HCT116 (cell line): ENCODE data around the gene CRHR2. TPM values are rescaled to one million over a fixed set of nuclear protein-coding genes. Genes with fewer than 3 reads are reported as not detected.

ENCODE experiments used
- ATAC-seq: fragments of 200-7000 bp; cut with Tn5 transposase; 2 replicates; pipeline ENCODE4 v1.9.1; 2020; ENCODE audit warnings: mild to moderate bottlenecking, moderate library complexity
- BruUV-seq: library from RNA; stranded (reverse); fragments of 400-500 nt; replicated peaks from 2 replicates; lab custom pipeline; 2021; lab: Mats Ljungman, UMichigan
- CTCF ChIA-PET: fragments of 300-600 bp; sonication (Branson Sonifier 250); formaldehyde crosslinking; loops from one replicate; lab custom pipeline; 2021; ENCODE audit warnings: antibody characterized with exemption; lab: Charles Lee
- POLR2A ChIA-PET: fragments of 300-600, 350-600 bp; sonication (Branson Sonifier 250); formaldehyde crosslinking; loops from one replicate; lab custom pipeline; 2021; ENCODE audit warnings: antibody characterized with exemption; lab: Charles Lee
- RAD21 ChIA-PET, 2 experiments: fragments of 300-600 bp; sonication (Branson Sonifier 250); formaldehyde crosslinking; loops; one replicate each; lab custom pipeline; 2023; ENCODE audit warnings: low total read pairs in 2 of 2; ENCODE audit not compliant: uncharacterized antibody in 2 of 2, unreplicated experiment in 2 of 2, low non-redundant PET in 1 of 2; lab: Charles Lee
- DNase-seq: peaks from one replicate; pipeline ENCODE4 v3.0.0-alpha.2; 2010; ENCODE audit warnings: low read depth, low spot score
- H2AFZ ChIP-seq: fragments of 200-600 bp; shearing (Covaris generic), sonication (generic); 2 replicates; pipeline ENCODE4 v1.6.1; 2017; ENCODE audit warnings: low read depth, mixed run types, mixed read lengths, antibody characterized with exemption, low read length; ENCODE audit not compliant: poor library complexity, severe bottlenecking
- H3K27ac ChIP-seq: 2 replicates; pipeline ENCODE4 v1.5.1; 2012; ENCODE audit warnings: low read depth, low read length
- H3K27me3 ChIP-seq: fragments of 200-600 bp; sonication (generic); 2 replicates; pipeline ENCODE4 v1.6.1; 2016; ENCODE audit warnings: mixed run types, low read length, mixed read lengths; ENCODE audit not compliant: insufficient read depth
- H3K36me3 ChIP-seq, 2 experiments: fragments of 200-500 bp in 1 of 2; fragments of 200-600 bp in 1 of 2; sonication (Bioruptor generic) in 1 of 2; sonication (generic) in 1 of 2; 2 replicates each; pipeline versions ENCODE4 v1.5.1 to v1.6.1; 2014 to 2016; ENCODE audit warnings: low read length in 2 of 2, inconsistent platforms in 1 of 2, mixed read lengths in 1 of 2, mixed run types in 1 of 2; ENCODE audit not compliant: insufficient read depth in 2 of 2, control insufficient read depth in 1 of 2
- H3K4me1 ChIP-seq, 2 experiments: fragments of 200-600 bp in 1 of 2; sonication (generic) in 1 of 2; 2 replicates each; pipeline versions ENCODE4 v1.5.1 to v1.6.1; 2012 to 2017; ENCODE audit warnings: low read length in 2 of 2, inconsistent platforms in 1 of 2, mild to moderate bottlenecking in 1 of 2, mixed read lengths in 1 of 2, mixed run types in 1 of 2, moderate library complexity in 1 of 2; ENCODE audit not compliant: insufficient read depth in 2 of 2, control insufficient read depth in 1 of 2
- H3K4me2 ChIP-seq: fragments of 200-600 bp; sonication (generic); 2 replicates; pipeline ENCODE4 v1.6.1; 2017; ENCODE audit warnings: mixed run types, low read length, mixed read lengths
- H3K4me3 ChIP-seq, 2 experiments: fragments of 200-600 bp in 1 of 2; sonication (generic) in 1 of 2; replicated peaks in 1 of 2; 2 replicates each; pipeline ENCODE4 v1.5.1; 2011 to 2016; ENCODE audit warnings: low read length in 2 of 2, control low read depth in 1 of 2, low read depth in 1 of 2, mild to moderate bottlenecking in 1 of 2, mixed read lengths in 1 of 2, mixed run types in 1 of 2
- H3K79me2 ChIP-seq: fragments of 200-600 bp; sonication (generic); 2 replicates; pipeline ENCODE4 v1.6.1; 2017; ENCODE audit warnings: mild to moderate bottlenecking, mixed run types, low read length, moderate library complexity, mixed read lengths; ENCODE audit not compliant: insufficient read depth
- H3K9ac ChIP-seq: fragments of 200-600 bp; sonication (generic); 2 replicates; pipeline ENCODE4 v1.6.1; 2016; ENCODE audit warnings: low read length, mixed read lengths
- H3K9me2 ChIP-seq: fragments of 200-600 bp; sonication (generic), shearing (Covaris generic); 2 replicates; pipeline ENCODE4 v1.6.1; 2017; ENCODE audit warnings: mixed run types, mild to moderate bottlenecking, moderate library complexity; ENCODE audit not compliant: insufficient read depth
- H3K9me3 ChIP-seq, 2 experiments: fragments of 200-500 bp in 1 of 2; fragments of 200-600 bp in 1 of 2; sonication (Bioruptor generic) in 1 of 2; sonication (generic) in 1 of 2; 2 replicates each; pipeline ENCODE4 v1.6.1; 2014 to 2017; ENCODE audit warnings: low read length in 2 of 2, mixed read lengths in 2 of 2, inconsistent platforms in 1 of 2, low read depth in 1 of 2, mild to moderate bottlenecking in 1 of 2, mixed run types in 1 of 2, moderate library complexity in 1 of 2; ENCODE audit not compliant: control insufficient read depth in 1 of 2, insufficient read depth in 1 of 2
- H4K20me1 ChIP-seq: fragments of 200-600 bp; sonication (generic), shearing (Covaris generic); 2 replicates; pipeline ENCODE4 v1.6.1; 2017; ENCODE audit warnings: mixed run types, mild to moderate bottlenecking, moderate library complexity; ENCODE audit not compliant: insufficient read depth
- CBX3 ChIP-seq: IDR thresholded peaks from 2 replicates; pipeline ENCODE4 v1.6.1; 2012; ENCODE audit warnings: low read depth
- CEBPB ChIP-seq: IDR thresholded peaks from 2 replicates; pipeline ENCODE4 v1.6.1; 2012; ENCODE audit warnings: low read depth
- EZH2 ChIP-seq: fragments of 200-600 bp; sonication (generic); IDR thresholded peaks from 2 replicates; pipeline ENCODE4 v1.6.1; 2017; ENCODE audit warnings: antibody characterized with exemption, mixed run types
- EZH2phosphoT487 ChIP-seq: fragments of 200-600 bp; IDR thresholded peaks from 2 replicates; pipeline ENCODE4 v1.6.1; 2018; ENCODE audit warnings: antibody characterized with exemption, borderline replicate concordance
- FOSL1 ChIP-seq: IDR thresholded peaks from 2 replicates; pipeline ENCODE4 v1.6.1; 2012; ENCODE audit warnings: low read depth
- JUND ChIP-seq: IDR thresholded peaks from 2 replicates; pipeline ENCODE4 v1.6.1; 2012
- MAX ChIP-seq: IDR thresholded peaks from 2 replicates; pipeline ENCODE4 v1.6.1; 2012
- POLR2AphosphoS5 ChIP-seq: IDR thresholded peaks from 2 replicates; pipeline ENCODE4 v1.6.1; 2011; ENCODE audit warnings: mild to moderate bottlenecking, low read depth, low read length, moderate library complexity
- RAD21 ChIP-seq: IDR thresholded peaks from 2 replicates; pipeline ENCODE4 v1.6.1; 2012; ENCODE audit warnings: low read depth, mild to moderate bottlenecking
- REST ChIP-seq: IDR thresholded peaks from 2 replicates; pipeline ENCODE4 v1.6.1; 2012; ENCODE audit warnings: low read depth
- SIN3A ChIP-seq: IDR thresholded peaks from 2 replicates; pipeline ENCODE4 v1.6.1; 2012; ENCODE audit warnings: low read depth
- SP1 ChIP-seq: IDR thresholded peaks from 2 replicates; pipeline ENCODE4 v1.6.1; 2012; ENCODE audit warnings: low read depth
- SRF ChIP-seq: IDR thresholded peaks from 2 replicates; pipeline ENCODE4 v1.6.1; 2012; ENCODE audit warnings: low read depth
- TCF7L2 ChIP-seq: IDR thresholded peaks from 2 replicates; pipeline ENCODE4 v1.7.0; 2011; ENCODE audit warnings: borderline replicate concordance, inconsistent platforms; ENCODE audit not compliant: insufficient read depth, insufficient read length; ENCODE audit errors: extremely low read depth
- ZFX ChIP-seq: fragments of 450-650 bp; IDR thresholded peaks from 2 replicates; pipeline ENCODE4 v1.6.1; 2017
- intact Hi-C: fragments of 100-400 bp; cut with micrococcal nuclease; formaldehyde crosslinking; loops from 2 replicates; pipeline ENCODE4 v1.10.0; 2022
- total RNA-seq: library from RNA; stranded (reverse); gene quantifications from one replicate; pipeline ENCODE4 v1.2.1, GENCODE V29; 2021; ENCODE audit not compliant: unreplicated experiment
- TF ChIP-seq, protein P1 (sequence below): IDR thresholded peaks from 2 replicates; pipeline ENCODE4 v1.6.1; 2012
- TF ChIP-seq, protein P2 (sequence below), 3 experiments: fragments of 200-600 bp in 1 of 3; sonication (generic) in 1 of 3; IDR thresholded peaks in 2 of 3; conservative IDR thresholded peaks in 1 of 3; 2 replicates each; pipeline ENCODE4 v1.5.1; 2012 to 2017; ENCODE audit warnings: low read depth in 2 of 3, low read length in 2 of 3, antibody characterized with exemption in 1 of 3, borderline replicate concordance in 1 of 3, control low read depth in 1 of 3, mild to moderate bottlenecking in 1 of 3, mixed read lengths in 1 of 3, mixed run types in 1 of 3, moderate library complexity in 1 of 3; ENCODE audit not compliant: insufficient read depth in 1 of 3

CRHR2 gene
- total RNA-seq, 1 experiment from 2014 or later: not detected

- CTCF ChIA-PET: no interaction called here
- H3K4me2 ChIP-seq: no peak overlapping the region
- BruUV-seq: no TSS peak
These were observed 2.6 kb downstream of the CRHR2 start for GRCh38 chr7:30679664-30680063.

DNA sequence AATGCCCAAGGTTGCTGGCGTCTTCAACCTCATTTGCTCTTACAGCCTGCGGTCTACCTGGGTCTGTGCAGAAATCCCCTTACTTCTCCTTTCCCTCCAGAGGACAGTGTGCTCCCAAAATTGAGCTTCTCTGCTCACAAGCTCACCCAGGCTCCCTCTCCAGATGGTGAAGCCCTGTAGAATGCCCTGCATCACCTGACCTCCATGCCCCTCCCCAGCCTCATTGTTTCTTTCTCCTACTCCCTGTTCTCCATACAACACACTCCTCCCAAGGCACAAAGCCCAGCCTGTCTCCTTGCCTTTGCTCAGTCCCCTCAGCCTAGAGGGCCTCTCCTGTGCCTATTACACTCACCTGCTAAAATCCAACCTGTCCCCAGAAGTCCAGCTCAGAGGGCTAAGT, 3.5 kb downstream of the CRHR2 start:
- Histone ChIP-seq H3K79me2 (no peaks in the 10 kb centered on the region), H3K27me3 (peaks cover 52% of the 10 kb centered on the region), H3K27ac (no peak overlapping the region), H4K20me1 (no peaks in the 10 kb centered on the region), H3K9me3 (no peaks in the 10 kb centered on the region), H3K9me2 (no peaks in the 10 kb centered on the region), H3K4me2 (no peak overlapping the region), H3K4me3 (no peak overlapping the region), H2AFZ (no peak overlapping the region), H3K9ac (no peak overlapping the region), H3K36me3 (no peaks in the 10 kb centered on the region), H3K4me1 (no peaks in the 10 kb centered on the region)
- DNase-seq: no peak
- POLR2A ChIA-PET: no interaction called here
- no peak for ATAC-seq
- RAD21 ChIA-PET: no interaction called here
- BruUV-seq: no TSS peak
- CTCF ChIA-PET: no interaction called here
- intact Hi-C loops: no loop called here
- TF ChIP-seq, protein P1, sequence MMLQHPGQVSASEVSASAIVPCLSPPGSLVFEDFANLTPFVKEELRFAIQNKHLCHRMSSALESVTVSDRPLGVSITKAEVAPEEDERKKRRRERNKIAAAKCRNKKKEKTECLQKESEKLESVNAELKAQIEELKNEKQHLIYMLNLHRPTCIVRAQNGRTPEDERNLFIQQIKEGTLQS: no peak
- TF ChIP-seq EZH2 (no peak), REST (no peak), JUND (no peak), SP1 (no peak), ZFX (no peak), SIN3A (no peak), MAX (no peak), POLR2AphosphoS5 (no peak), FOSL1 (no peak), RAD21 (no peak), CBX3 (no peak), CEBPB (no peak), SRF (no peak), TCF7L2 (no peak)
- TF ChIP-seq, protein P2, sequence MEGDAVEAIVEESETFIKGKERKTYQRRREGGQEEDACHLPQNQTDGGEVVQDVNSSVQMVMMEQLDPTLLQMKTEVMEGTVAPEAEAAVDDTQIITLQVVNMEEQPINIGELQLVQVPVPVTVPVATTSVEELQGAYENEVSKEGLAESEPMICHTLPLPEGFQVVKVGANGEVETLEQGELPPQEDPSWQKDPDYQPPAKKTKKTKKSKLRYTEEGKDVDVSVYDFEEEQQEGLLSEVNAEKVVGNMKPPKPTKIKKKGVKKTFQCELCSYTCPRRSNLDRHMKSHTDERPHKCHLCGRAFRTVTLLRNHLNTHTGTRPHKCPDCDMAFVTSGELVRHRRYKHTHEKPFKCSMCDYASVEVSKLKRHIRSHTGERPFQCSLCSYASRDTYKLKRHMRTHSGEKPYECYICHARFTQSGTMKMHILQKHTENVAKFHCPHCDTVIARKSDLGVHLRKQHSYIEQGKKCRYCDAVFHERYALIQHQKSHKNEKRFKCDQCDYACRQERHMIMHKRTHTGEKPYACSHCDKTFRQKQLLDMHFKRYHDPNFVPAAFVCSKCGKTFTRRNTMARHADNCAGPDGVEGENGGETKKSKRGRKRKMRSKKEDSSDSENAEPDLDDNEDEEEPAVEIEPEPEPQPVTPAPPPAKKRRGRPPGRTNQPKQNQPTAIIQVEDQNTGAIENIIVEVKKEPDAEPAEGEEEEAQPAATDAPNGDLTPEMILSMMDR (IDR thresholded peaks at IDR 0.05 in 2 of 3, conservative IDR thresholded peaks at IDR 0.05 in 1 of 3; ENCODE audit: borderline replicate concordance in 1 of 3, insufficient read depth in 1 of 3, low read depth in 2 of 3, low read length in 2 of 3): no peak

More at GRCh38 chr7:30679664-30680063, 2.6 kb downstream of the CRHR2 start:
- no peaks in the 10 kb centered on the region for H3K4me1 ChIP-seq
- TF ChIP-seq CEBPB (no peak), EZH2phosphoT487 (no peak)
- no peak overlapping the region for H2AFZ ChIP-seq
- H3K27ac ChIP-seq: no peak overlapping the region
- no peaks in the 10 kb centered on the region for H3K36me3 ChIP-seq
- H3K27me3 ChIP-seq: peaks cover 55% of the 10 kb centered on the region
- no peaks in the 10 kb centered on the region for H3K9me3 ChIP-seq
- H4K20me1 ChIP-seq: no peaks in the 10 kb centered on the region
- no peak for DNase-seq
- RAD21 ChIA-PET: no interaction called here
- ATAC-seq: no peak
- H3K9me2 ChIP-seq: no peaks in the 10 kb centered on the region
- POLR2A ChIA-PET: no interaction called here
- no peak overlapping the region for H3K9ac ChIP-seq
- intact Hi-C loops: no loop called here
- H3K4me3 ChIP-seq: no peak overlapping the region
- no peaks in the 10 kb centered on the region for H3K79me2 ChIP-seq
